Fibroblast of lung (primary cell): Measurements from ENCODE around the gene CAST. TPM values are rescaled to one million over a fixed set of nuclear protein-coding genes. Genes with fewer than 3 reads are reported as not detected.
A peak's percentile ranks its signal among the peaks of the same experiment; 100 is the strongest.

Experiments used
- DNase-seq, 2 donors: peaks; one replicate each; pipeline versions ENCODE4 v3.0.0 to v3.0.0-alpha.2; 2010; ENCODE audit warnings: low read depth in 2 of 2
- H2AFZ ChIP-seq: 2 replicates; pipeline ENCODE4 v1.5.1; 2012; ENCODE audit warnings: low read length, control low read depth, inconsistent platforms
- H3K27ac ChIP-seq: 2 replicates; pipeline ENCODE4 v1.5.1; 2011; ENCODE audit warnings: low read length, control low read depth; ENCODE audit not compliant: insufficient read depth
- H3K27me3 ChIP-seq: 2 replicates; pipeline ENCODE4 v1.5.1; 2011; ENCODE audit warnings: mild to moderate bottlenecking, low read length; ENCODE audit not compliant: control insufficient read depth, insufficient read depth
- H3K36me3 ChIP-seq: 2 replicates; pipeline ENCODE4 v1.5.1; 2011; ENCODE audit warnings: low read length; ENCODE audit not compliant: control insufficient read depth, insufficient read depth
- H3K4me1 ChIP-seq: 2 replicates; pipeline ENCODE4 v1.5.1; 2011; ENCODE audit warnings: low read length; ENCODE audit not compliant: control insufficient read depth, insufficient read depth; ENCODE audit errors: extremely low read depth
- H3K4me2 ChIP-seq: 2 replicates; pipeline ENCODE4 v1.5.1; 2011; ENCODE audit warnings: low read length, control low read depth; ENCODE audit not compliant: insufficient read depth; ENCODE audit errors: extremely low read depth
- H3K4me3 ChIP-seq, 4 experiments: fragments of 200-600 bp in 1 of 4; sonication (generic) in 1 of 4; replicated peaks in 1 of 4; 2 replicates each; pipeline ENCODE4 v1.5.1; 2011 to 2016; ENCODE audit warnings: low read length in 4 of 4, low read depth in 3 of 4, mild to moderate bottlenecking in 3 of 4, control low read depth in 2 of 4, inconsistent platforms in 1 of 4, mixed read lengths in 1 of 4; ENCODE audit not compliant: insufficient read depth in 1 of 4; ENCODE audit errors: control extremely low read depth in 1 of 4
- H3K79me2 ChIP-seq: 2 replicates; pipeline ENCODE4 v1.5.1; 2012; ENCODE audit warnings: mild to moderate bottlenecking, low read length, inconsistent platforms; ENCODE audit not compliant: control insufficient read depth, insufficient read depth
- H3K9ac ChIP-seq: 2 replicates; pipeline ENCODE4 v1.5.1; 2011; ENCODE audit warnings: mild to moderate bottlenecking, low read length, control low read depth; ENCODE audit not compliant: insufficient read depth
- H3K9me3 ChIP-seq: 2 replicates; pipeline ENCODE4 v1.5.1; 2012; ENCODE audit warnings: low read depth, low read length; ENCODE audit not compliant: control insufficient read depth, insufficient read depth
- H4K20me1 ChIP-seq: 2 replicates; pipeline ENCODE4 v1.5.1; 2011; ENCODE audit warnings: low read length; ENCODE audit not compliant: control insufficient read depth, insufficient read depth; ENCODE audit errors: extremely low read depth
- CTCF ChIP-seq, 2 donors: IDR thresholded peaks in 1 of 2; conservative IDR thresholded peaks in 1 of 2; 1 replicate in 1 of 2; 2 replicates in 1 of 2; pipeline ENCODE4 v1.5.1; 2011 to 2012; ENCODE audit warnings: low read length in 2 of 2, control low read depth in 1 of 2, inconsistent platforms in 1 of 2, low read depth in 1 of 2, mild to moderate bottlenecking in 1 of 2
- EZH2 ChIP-seq: IDR thresholded peaks from 2 replicates; pipeline ENCODE4 v1.5.1; 2012; ENCODE audit warnings: low read length, control low read depth, mild to moderate bottlenecking; ENCODE audit errors: missing control alignments
- polyA plus RNA-seq, 2 donors: library from polyadenylated mRNA; depleted of rRNA in 1 of 2; stranded (reverse) in 1 of 2; unstranded in 1 of 2; fragments of >200 nt; gene quantifications; 2 replicates each; pipeline ENCODE4 v1.2.1, GENCODE V29; 2011 to 2012; ENCODE audit warnings: missing spikeins in 1 of 2
- total RNA-seq: library from RNA; depleted of rRNA; stranded (reverse); fragments of >200 nt; gene quantifications from 2 replicates; pipeline ENCODE4 v1.2.1, GENCODE V29; 2014

CAST gene
- total and polyA plus RNA-seq, 2 donors (not counting 1 experiment from before 2014, with no cell fraction given) = 203 to 378 TPM

- no peak for DNase-seq
- peaks cover 52% of the 10 kb centered on the region for H3K79me2 ChIP-seq
- H3K36me3 ChIP-seq = no peaks in the 10 kb centered on the region
- no peaks in the 10 kb centered on the region for H3K4me1 ChIP-seq
- H3K4me3 ChIP-seq = no peak overlapping the region
- TF ChIP-seq CTCF (conservative IDR thresholded peaks at IDR 0.05 in 1 of 2, IDR thresholded peaks at IDR 0.05 in 1 of 2; ENCODE audit: low read depth in 1 of 2, low read length in 2 of 2) = no peak
- TF ChIP-seq EZH2 = no peak
- H2AFZ ChIP-seq = no peak overlapping the region
- no peak overlapping the region for H3K4me2 ChIP-seq
- H3K9me3 ChIP-seq = no peaks in the 10 kb centered on the region
- H3K27ac ChIP-seq = no peak overlapping the region
- no peak overlapping the region for H3K9ac ChIP-seq
- no peaks in the 10 kb centered on the region for H4K20me1 ChIP-seq
- no peaks in the 10 kb centered on the region for H3K27me3 ChIP-seq
These were observed 21.6 kb downstream of the CAST start for GRCh38 chr5:96683810-96684209.

- Histone ChIP-seq H3K79me2 (peaks cover 59% of the 10 kb centered on the region), H3K27me3 (no peaks in the 10 kb centered on the region), H3K36me3 (no peaks in the 10 kb centered on the region), H3K9ac (no peak overlapping the region), H3K27ac (no peak overlapping the region), H4K20me1 (no peaks in the 10 kb centered on the region), H3K9me3 (no peaks in the 10 kb centered on the region), H3K4me1 (peaks cover under 1% of the 10 kb centered on the region), H3K4me2 (no peak overlapping the region), H2AFZ (no peak overlapping the region), H3K4me3 (no peak overlapping the region)
- no peak for TF ChIP-seq EZH2
- TF ChIP-seq CTCF (conservative IDR thresholded peaks at IDR 0.05 in 1 of 2, IDR thresholded peaks at IDR 0.05 in 1 of 2; ENCODE audit: low read depth in 1 of 2, low read length in 2 of 2) = no peak
- DNase-seq = no peak
These were observed 24.9 kb downstream of the CAST start for GRCh38 chr5:96687080-96687479.

DNA sequence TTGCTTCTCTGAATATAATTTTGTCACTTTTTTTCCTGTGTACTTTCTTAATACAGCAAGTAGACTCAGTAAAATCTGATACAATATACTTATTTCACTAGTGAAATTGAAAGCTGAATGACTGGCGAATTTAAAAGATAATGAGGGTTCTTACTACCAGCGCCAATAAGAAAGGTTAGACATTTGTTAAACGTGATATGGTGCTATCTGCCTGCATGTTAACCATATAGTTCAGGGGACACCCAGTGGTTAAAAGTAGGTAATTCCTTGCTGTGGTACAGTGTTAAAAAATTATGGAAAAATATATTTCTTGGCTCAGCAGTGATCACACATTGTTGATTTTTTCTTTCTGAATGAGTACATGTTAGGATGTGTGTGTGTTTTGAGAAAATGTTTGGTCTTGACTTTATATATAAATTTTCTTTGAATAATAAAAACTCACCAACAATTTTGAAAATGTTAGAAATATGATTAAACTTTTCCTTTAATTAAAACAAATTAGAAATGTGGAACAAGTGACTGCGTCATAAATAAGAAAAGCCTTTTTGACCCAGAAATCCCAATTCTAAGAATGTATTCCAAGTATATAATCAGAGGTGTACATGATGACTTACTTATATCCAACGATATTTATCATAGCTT lies 25.8 kb downstream of the CAST start:
- Histone ChIP-seq H4K20me1 (no peaks in the 10 kb centered on the region), H2AFZ (no peak overlapping the region), H3K4me2 (peak overlapping the region; percentile 73), H3K27me3 (no peaks in the 10 kb centered on the region), H3K9ac (no peak overlapping the region), H3K9me3 (no peaks in the 10 kb centered on the region), H3K36me3 (no peaks in the 10 kb centered on the region), H3K4me1 (peaks cover 3% of the 10 kb centered on the region), H3K4me3 (peak overlapping the region in 1 of 4 experiments; percentile 42), H3K27ac (no peak overlapping the region), H3K79me2 (peaks cover 57% of the 10 kb centered on the region)
- TF ChIP-seq EZH2 (no peak), CTCF (conservative IDR thresholded peaks at IDR 0.05 in 1 of 2, IDR thresholded peaks at IDR 0.05 in 1 of 2; ENCODE audit: low read depth in 1 of 2, low read length in 2 of 2) (peak; percentile 47 to 69)
- DNase-seq = peak; percentile 67 to 83
